ENCODE measurements around the gene KLHL18.
A peak's percentile ranks its signal among the peaks of the same experiment; 100 is the strongest.

KLHL18 gene

GRCh38 chr3:47392933-47393332 lies 110.2 kb downstream of the KLHL18 start:
- Histone ChIP-seq H3K9me3 (ENCODE audit: control insufficient read depth, insufficient read depth, low read length) (no peaks in the 10 kb centered on the region), H3K27me3 (ENCODE audit: control insufficient read depth, insufficient read depth, low read length) (no peaks in the 10 kb centered on the region), H3K9ac (ENCODE audit: low read depth, low read length) (no peak overlapping the region), H3K4me1 (ENCODE audit: control insufficient read depth, insufficient read depth, low read length) (no peaks in the 10 kb centered on the region), H3K36me3 (ENCODE audit: control insufficient read depth, insufficient read depth, low read length) (peaks cover 12% of the 10 kb centered on the region), H3K4me3 (ENCODE audit: low read depth, low read length) (no peak overlapping the region)

DNA sequence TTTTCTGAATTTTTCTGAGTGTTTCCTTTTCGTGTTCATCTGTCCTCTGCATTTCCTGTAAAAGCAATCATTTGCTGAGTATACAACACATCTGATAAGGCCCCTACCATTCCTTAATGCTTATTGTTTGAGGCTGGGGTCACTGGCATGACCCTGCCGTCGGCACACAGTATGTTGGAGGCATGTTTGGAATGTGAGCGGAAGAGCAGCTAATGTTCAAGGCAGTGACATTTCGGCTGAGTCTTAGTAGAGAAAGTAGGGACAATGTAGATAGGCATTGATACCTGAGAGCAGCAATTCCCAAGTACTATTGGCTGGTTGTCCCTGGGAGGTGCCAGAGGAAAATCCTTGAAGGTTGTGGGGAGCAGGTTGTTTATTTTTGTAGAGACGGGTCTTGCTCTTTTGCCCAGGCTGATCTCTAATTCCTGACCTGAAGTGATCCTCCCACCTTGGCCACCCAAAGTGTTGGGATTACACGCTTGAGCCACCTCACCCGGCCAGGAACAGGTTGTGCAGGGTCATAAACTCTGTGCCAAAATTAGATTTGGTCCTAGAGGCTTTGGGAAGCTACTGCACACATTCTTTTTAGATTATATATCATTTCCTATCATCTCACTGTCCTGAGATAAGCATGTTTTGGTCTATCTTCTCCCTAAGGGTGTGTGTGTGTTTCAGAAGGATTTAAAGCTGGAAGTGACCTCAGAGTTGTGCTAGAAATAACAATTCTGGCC lies 111.6 kb downstream of the KLHL18 start:
- Histone ChIP-seq H3K4me3 (ENCODE audit: low read depth, low read length) (no peak overlapping the region), H3K9me3 (ENCODE audit: control insufficient read depth, insufficient read depth, low read length) (no peaks in the 10 kb centered on the region), H3K36me3 (ENCODE audit: control insufficient read depth, insufficient read depth, low read length) (peaks cover 9% of the 10 kb centered on the region), H3K4me1 (ENCODE audit: control insufficient read depth, insufficient read depth, low read length) (no peaks in the 10 kb centered on the region), H3K27me3 (ENCODE audit: control insufficient read depth, insufficient read depth, low read length) (no peaks in the 10 kb centered on the region), H3K9ac (ENCODE audit: low read depth, low read length) (peak overlapping the region; percentile 3)

DNA sequence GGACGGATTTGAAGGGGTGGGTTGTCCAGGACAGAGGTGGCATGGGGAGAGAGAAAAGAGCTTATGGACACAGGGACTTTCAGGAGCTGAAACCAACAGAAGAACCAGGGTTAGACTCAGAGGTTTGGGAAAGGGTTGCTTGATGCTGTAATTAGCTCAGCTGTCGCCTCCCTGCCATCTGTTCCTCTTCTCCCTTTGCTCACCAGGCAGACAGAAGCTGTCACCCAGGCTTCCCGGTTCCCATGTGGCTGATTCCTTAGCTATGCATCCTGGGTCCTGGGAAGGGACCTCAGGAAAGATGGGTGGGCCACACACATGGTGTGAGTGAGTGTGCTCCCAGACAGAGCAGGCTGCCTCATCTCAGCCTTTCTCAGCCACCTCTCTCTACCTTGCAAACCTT lies 112.1 kb downstream of the KLHL18 start:
- H3K4me1 ChIP-seq (ENCODE audit: control insufficient read depth, insufficient read depth, low read length): no peaks in the 10 kb centered on the region
- no peaks in the 10 kb centered on the region for H3K9me3 ChIP-seq (ENCODE audit: control insufficient read depth, insufficient read depth, low read length)
- H3K36me3 ChIP-seq (ENCODE audit: control insufficient read depth, insufficient read depth, low read length): peaks cover 9% of the 10 kb centered on the region
- no peaks in the 10 kb centered on the region for H3K27me3 ChIP-seq (ENCODE audit: control insufficient read depth, insufficient read depth, low read length)
- no peak overlapping the region for H3K4me3 ChIP-seq (ENCODE audit: low read depth, low read length)
- no peak overlapping the region for H3K9ac ChIP-seq (ENCODE audit: low read depth, low read length)
